ENCODE data around the gene KCNJ14. TPM values are rescaled to one million over a fixed set of nuclear protein-coding genes. Genes with fewer than 3 reads are reported as not detected.

The KCNJ14 gene
- total and polyA plus RNA-seq, 2 of the 4 experiments (the other 2 are of a cell fraction), result 0.18 to 0.39 TPM

DNA sequence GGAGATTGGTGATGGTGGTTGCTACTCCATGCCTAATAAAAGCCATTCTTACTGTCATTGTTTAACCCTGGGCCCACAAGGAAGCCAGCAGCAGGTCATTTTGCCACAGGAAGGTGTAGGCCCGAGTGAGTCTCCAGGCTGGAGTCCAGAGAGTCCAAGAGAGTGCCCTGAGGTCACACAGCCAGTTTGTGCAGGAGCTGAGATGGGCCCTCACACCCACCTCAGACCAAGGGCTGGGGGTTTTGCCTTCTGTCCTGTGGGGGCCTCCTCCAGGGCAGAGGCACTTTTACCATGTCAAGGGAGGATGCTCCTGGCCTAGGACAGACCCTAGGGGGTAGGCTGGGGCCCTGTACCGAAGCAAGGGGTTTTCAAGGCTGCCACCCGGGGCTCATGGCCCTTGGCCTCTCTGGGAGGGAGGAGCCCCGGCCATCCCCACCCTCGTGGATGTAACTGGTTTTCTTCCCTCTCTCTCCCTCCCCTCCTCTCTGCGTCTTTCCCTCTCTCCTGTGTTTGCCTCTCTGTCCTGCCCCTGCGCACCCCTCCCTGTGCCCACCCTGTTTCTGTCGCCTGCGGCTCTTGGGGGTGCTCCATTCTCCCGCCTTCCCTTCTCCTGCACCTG lies 21.8 kb downstream of the KCNJ14 start:
- Histone ChIP-seq H3K14ac (replicated peaks; ENCODE audit: low read depth, low read length) (no peak overlapping the region), H2BK120ac (ENCODE audit: low read depth, low read length) (no peak overlapping the region), H3K4me2 (ENCODE audit: low read depth, low read length) (no peak overlapping the region), H4K20me1 (ENCODE audit: insufficient read depth, low read length) (peaks cover 48% of the 10 kb centered on the region), H3K9me3 (ENCODE audit: control insufficient read depth, insufficient read depth, low read length) (no peaks in the 10 kb centered on the region), H3K23ac (ENCODE audit: low read depth, low read length) (no peak overlapping the region), H2AK5ac (ENCODE audit: low read depth, low read length) (no peak overlapping the region), H2BK15ac (ENCODE audit: low read depth, low read length) (no peak overlapping the region), H2BK20ac (ENCODE audit: low read depth, low read length) (no peak overlapping the region), H3K36me3 (ENCODE audit: control insufficient read depth, insufficient read depth, low read length) (peaks cover 66% of the 10 kb centered on the region), H3K27me3 (ENCODE audit: control insufficient read depth, insufficient read depth, low read length) (no peaks in the 10 kb centered on the region), H2AK9ac (replicated peaks; ENCODE audit: low read depth, low read length, poor library complexity) (no peak overlapping the region), H3K4me3 (ENCODE audit: insufficient read depth, low read depth, low read length) (no peak overlapping the region), H3K4ac (ENCODE audit: low read depth, low read length) (no peak overlapping the region), H3K27ac (ENCODE audit: insufficient read depth, low read length) (no peak overlapping the region), H3K56ac (ENCODE audit: extremely low read depth, insufficient read depth, low read length) (no peak overlapping the region), H3K4me1 (ENCODE audit: control insufficient read depth, insufficient read depth, low read length) (peaks cover 10% of the 10 kb centered on the region), H3K79me1 (ENCODE audit: low read depth in 1 of 2, low read length in 2 of 2) (peaks cover 12 to 45% of the 10 kb centered on the region in 2 experiments; a peak in 2 of 4 replicates), H4K8ac (ENCODE audit: low read depth in 2 of 2, low read length in 2 of 2) (no peak overlapping the region), H3K18ac (ENCODE audit: low read depth, low read length) (no peak overlapping the region), H3K9me1 (ENCODE audit: insufficient read depth, low read length) (peaks cover 12% of the 10 kb centered on the region), H4K5ac (ENCODE audit: low read depth, low read length) (no peak overlapping the region), H2BK5ac (ENCODE audit: low read depth, low read length, poor library complexity, severe bottlenecking) (no peak overlapping the region), H4K91ac (ENCODE audit: insufficient read depth, low read depth, low read length) (no peak overlapping the region), H3K9ac (ENCODE audit: low read depth, low read length) (no peak overlapping the region), H2AFZ (replicated peaks; ENCODE audit: low read length, poor library complexity) (no peak overlapping the region)
- no CpG with 5 or more reads among the region's 10 CpGs for WGBS, 2 experiments (ENCODE audit: extremely low coverage in 2 of 2, insufficient read length in 1 of 2)
- intact Hi-C loops (cut with micrococcal nuclease) (no loop called here), dilution Hi-C loops (cut with HindIII; ENCODE audit: low sequenced_read_pairs, unreplicated experiment) (no loop called here), in situ Hi-C loops (cut with MboI; ENCODE audit: low sequenced_read_pairs) (no loop called here)
- CTCF ChIA-PET, result no interaction called here
- POLR2A ChIA-PET (ENCODE audit: unreplicated experiment), result no interaction called here
- DNase-seq (no peak), ATAC-seq (ENCODE audit: low read depth) (no peak)
- no TSS peak for BruUV-seq (replicated peaks)
- no peak for TF ChIP-seq CHD1 (IDR thresholded peaks at IDR 0.05; ENCODE audit: low read depth, low read length)

All from IMR-90 (cell line).